A549 (cell line): ENCODE results near the gene ZNF599.

Source experiments
- CHD4 ChIP-seq: fragments of 200-600 bp; sonication (generic); IDR thresholded peaks from 2 replicates; pipeline ENCODE4 v1.6.1; 2016; ENCODE audit warnings: antibody characterized with exemption, mild to moderate bottlenecking, borderline replicate concordance
- EP300 ChIP-seq, 2 experiments: fragments of >200 bp; sonication (Bioruptor Twin); formaldehyde crosslinking; IDR thresholded peaks; 2 replicates in 1 of 2; 3 replicates in 1 of 2; pipeline ENCODE4 v1.6.1; 2016 to 2017
- KDM5A ChIP-seq: fragments of 200-600 bp; sonication (generic); IDR thresholded peaks from 2 replicates; pipeline ENCODE4 v1.6.1; 2016; ENCODE audit warnings: antibody characterized with exemption, mild to moderate bottlenecking
- MAZ ChIP-seq: fragments of 150-350 bp; IDR thresholded peaks from 2 replicates; pipeline ENCODE4 v1.6.1; 2014; ENCODE audit warnings: antibody characterized with exemption, low read depth, low read length, borderline replicate concordance
- POLR2A ChIP-seq: IDR thresholded peaks from 2 replicates; pipeline ENCODE4 v1.6.1; 2012; ENCODE audit warnings: mild to moderate bottlenecking, low read length
- TF ChIP-seq, protein P1 (sequence below): fragments of 450-650 bp; IDR thresholded peaks from 2 replicates; pipeline ENCODE4 v1.6.1; 2014; ENCODE audit warnings: antibody characterized with exemption
- TF ChIP-seq, protein P2 (sequence below): fragments of >200 bp; sonication (Bioruptor Twin); formaldehyde crosslinking; IDR thresholded peaks from 3 replicates; pipeline ENCODE4 v1.5.1; 2016

DNA sequence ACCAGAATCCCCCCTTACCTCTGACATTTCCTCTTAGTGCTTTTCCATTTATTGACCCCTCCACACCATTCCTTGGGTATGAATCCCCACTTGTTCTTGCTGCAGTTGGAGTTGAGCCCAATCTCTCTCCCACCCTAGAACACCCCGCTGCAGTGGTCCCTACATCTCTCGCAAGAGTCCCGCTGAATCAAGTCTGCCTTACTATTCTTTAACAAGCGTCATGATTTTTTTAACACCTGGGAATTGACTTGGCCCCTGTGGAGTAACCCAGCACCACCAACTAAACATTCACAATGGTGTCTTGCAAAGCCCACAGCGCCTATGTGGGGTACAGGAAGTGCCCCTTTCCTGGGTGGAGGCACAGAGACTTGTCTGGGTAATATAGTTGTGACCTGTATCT lies 13.2 kb upstream of the ZNF599 start:
- TF ChIP-seq CHD4 = no peak
- TF ChIP-seq, protein P1, sequence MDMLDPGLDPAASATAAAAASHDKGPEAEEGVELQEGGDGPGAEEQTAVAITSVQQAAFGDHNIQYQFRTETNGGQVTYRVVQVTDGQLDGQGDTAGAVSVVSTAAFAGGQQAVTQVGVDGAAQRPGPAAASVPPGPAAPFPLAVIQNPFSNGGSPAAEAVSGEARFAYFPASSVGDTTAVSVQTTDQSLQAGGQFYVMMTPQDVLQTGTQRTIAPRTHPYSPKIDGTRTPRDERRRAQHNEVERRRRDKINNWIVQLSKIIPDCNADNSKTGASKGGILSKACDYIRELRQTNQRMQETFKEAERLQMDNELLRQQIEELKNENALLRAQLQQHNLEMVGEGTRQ = no peak
- no peak for TF ChIP-seq EP300 (IDR thresholded peaks at IDR 0.05)
- TF ChIP-seq, protein P2, sequence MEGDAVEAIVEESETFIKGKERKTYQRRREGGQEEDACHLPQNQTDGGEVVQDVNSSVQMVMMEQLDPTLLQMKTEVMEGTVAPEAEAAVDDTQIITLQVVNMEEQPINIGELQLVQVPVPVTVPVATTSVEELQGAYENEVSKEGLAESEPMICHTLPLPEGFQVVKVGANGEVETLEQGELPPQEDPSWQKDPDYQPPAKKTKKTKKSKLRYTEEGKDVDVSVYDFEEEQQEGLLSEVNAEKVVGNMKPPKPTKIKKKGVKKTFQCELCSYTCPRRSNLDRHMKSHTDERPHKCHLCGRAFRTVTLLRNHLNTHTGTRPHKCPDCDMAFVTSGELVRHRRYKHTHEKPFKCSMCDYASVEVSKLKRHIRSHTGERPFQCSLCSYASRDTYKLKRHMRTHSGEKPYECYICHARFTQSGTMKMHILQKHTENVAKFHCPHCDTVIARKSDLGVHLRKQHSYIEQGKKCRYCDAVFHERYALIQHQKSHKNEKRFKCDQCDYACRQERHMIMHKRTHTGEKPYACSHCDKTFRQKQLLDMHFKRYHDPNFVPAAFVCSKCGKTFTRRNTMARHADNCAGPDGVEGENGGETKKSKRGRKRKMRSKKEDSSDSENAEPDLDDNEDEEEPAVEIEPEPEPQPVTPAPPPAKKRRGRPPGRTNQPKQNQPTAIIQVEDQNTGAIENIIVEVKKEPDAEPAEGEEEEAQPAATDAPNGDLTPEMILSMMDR = no peak
- no peak for TF ChIP-seq MAZ
- TF ChIP-seq POLR2A = no peak
- TF ChIP-seq KDM5A = no peak
